NAMALWA (cell line): ENCODE data around the gene KIF7.

ENCODE experiments used
- DNase-seq: peaks from one replicate; pipeline ENCODE4 v3.0.0-alpha.2; 2015; ENCODE audit warnings: low spot score

The KIF7 gene

DNA sequence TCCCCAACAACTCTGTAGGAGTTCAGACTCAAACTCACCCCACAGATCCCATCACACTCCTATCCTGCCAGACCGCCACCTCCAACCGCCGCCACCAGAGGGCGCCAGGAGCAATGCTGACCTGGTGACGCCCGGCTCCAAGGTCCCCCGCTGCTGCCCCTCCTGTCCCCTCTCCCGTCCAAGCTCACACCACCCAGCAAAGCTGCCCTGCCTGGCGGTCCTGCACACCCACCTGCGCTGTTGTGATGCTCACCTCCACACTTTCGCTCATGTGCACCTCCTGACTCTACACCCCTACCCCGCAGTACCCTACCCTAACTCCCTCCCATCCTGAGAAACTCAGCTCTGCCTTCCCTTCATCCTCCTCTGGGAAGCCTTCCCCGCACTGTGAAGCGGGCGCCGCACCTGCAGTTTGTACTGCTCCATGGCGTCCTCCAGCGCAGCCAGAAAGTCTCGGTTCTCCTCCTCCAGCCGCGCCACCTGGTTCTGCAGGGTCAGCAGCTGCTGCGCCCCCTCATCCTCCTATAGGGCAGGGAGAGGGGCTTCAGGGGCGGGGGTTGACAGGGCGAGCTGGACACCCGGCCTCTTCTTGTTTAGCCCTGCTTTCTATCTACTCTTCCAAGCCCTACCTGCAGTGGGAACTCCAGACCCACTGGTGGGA is 7.9 kb downstream of the KIF7 start:
- peak; percentile 73 for DNase-seq

DNA sequence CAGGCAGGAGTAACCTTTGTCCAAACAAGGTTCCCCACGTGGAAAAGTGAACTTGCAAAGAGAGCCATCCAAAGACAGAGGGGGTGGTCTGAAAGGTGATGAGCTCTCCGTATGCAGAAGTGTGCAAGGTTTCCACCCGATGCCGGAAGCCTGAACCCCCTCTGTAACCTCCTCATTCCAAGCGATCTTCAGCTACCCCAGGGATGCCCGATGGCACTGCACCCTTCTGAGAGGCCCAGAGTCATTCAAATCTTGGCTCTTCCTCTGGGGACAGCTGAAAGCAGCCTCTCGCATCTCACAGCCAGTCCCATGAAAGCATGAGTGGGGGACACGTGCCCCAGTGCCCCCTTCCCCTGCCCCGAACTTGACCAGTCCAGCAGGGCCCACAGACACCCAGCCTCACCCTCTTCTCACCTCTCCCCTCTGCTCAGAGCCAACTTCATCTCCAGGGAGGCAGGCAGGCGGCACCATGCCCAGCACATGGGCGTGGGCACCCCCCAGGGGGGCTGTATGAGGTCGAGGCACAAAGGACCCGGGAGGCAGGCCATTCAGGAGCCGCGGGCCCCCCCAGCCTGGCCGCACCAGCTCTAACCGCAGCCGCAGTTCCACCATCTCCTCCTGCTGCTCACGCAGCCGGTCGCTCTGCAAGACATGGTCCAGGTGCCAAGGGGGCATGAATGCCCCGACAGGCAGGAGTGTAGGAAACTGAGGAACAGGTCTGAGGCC is 8.7 kb downstream of the KIF7 start:
- DNase-seq, result no peak

DNA sequence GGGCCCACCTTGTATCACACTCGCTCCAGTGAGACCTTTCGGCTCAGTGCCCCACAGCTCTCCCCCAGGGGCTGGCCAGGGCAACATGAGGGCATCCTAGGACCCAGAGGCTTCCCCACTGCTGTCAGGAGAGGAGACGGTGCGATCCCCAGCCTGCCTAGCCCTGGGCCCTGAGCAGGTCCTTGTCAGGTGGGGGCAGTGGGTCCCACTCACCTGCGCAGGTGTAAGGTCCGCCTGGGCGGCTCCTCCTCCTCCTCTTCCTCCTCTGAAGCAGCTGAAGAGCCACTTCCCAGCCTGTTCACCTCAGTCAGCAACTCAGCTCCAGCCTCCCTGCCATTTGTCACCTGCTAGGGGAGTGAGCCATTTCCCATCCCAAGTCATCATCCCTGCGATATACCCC is 9.6 kb downstream of the KIF7 start:
- DNase-seq, result no peak

DNA sequence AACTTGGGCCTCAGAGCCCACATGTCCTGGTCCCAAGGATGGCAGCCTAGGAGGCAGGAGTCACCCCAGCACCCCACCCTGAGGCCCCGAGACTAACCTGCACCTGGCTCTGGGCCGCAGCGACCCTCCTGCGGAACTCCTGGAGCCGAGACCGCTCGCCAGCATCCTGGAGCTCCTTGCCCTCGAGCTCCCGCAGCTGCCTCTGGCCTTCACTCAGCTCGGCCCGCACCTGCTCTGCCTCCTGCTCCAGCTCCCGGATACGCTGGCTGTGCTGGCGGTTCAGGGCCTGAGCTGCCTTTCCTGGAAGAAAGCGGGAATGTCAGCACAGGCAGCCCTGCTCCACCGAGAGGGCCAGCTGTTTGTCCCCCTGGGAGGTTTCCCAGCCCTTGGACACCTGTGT is 13.2 kb downstream of the KIF7 start:
- no peak for DNase-seq

DNA sequence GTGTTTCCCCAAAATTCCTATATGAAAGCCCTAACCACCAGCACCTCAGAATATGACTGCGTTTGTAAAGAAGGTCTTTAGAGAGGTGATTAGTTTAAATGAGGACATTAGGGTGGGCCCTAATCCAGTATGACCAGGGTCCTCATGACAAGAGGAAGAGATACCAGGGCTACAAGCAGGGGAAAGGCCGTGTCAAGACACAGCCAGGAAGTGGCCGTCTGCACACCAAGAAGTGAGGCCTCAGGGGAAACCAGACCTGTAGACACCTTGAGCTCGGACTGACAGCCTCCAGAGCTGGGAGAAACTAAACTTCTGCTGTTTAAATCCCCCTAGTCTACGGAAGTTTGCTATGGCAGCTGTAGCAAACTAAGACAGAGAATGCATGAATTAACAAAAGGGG is 14.2 kb downstream of the KIF7 start:
- no peak for DNase-seq

DNA sequence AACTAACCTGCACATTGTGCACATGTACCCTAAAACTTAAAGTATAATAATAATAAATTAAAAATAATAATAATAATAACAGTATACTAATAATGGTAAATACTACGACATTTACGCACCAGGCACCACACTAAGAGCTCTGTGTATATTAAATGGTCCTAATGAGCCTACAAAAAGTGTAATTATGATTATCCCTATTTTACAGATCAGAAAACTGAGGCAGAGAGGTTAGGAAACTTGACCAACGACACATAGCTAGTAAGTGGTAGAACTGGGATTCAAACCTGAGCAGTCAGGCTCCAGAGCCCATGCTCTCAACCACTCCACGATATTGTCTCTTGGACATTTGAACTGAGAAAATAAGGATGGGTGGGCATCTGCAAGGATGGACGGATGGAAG is 15.0 kb downstream of the KIF7 start:
- DNase-seq, result no peak

DNA sequence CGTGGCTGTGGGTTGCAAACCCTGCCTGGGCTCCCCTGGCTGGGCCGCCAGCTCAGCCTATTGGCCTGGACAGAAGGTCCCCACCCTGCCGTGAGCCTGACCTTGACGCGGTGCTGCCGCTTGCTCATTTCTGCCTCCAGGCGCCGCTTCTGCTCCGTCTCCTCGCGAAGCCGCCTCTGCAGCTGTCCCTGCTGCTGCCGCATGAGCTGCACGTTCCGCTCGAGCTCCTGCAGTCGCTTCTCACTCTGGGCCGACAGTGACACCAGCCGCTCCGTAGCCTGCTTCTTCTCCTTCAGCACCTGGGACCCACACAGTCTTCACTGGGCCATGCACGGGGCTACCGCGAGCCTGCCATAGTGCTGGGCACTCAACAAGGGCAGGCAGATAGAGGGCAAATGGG is 21.7 kb downstream of the KIF7 start:
- no peak for DNase-seq

DNA sequence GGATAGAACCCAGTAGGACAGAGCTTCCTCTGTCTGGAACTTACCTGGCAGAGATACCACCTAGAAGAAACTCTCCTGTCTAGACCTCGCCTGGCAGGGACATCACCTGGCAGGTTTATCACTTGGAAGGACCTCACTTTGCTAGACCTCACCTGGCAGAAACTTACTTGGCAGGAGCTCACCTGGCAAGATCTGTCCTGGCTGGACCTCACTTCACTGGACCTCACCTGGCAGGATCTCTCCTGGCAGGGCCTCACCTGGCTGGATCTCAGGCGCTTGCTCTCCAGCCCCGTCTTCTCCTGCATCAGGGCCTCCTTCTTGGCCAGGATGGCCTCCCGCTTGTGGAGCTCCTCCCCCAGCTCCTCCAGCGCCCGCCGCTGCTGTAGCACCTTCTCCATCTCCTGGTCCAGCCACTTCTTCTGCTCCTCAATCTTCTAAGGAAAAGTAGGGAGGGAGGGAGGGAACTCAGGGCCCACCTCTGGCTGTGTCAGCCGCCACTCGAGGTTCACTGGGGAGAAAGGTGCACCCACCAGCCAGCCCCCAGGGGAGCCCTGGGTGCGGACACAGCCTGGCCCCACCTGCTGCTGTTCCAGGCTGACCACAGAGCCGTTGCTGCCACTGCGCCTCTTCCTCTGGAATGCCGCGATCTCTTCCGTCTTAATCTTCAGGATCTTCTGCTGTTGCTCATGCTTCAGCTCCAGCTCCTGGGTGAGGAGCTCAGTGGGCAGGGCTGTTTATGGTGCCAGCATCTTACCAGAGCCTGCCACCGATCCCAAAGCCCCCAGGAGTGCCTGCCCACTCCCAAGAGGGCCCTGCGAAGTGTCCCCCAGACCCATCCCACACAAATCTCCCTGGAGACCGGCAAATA is 22.5 kb downstream of the KIF7 start:
- no peak for DNase-seq

DNA sequence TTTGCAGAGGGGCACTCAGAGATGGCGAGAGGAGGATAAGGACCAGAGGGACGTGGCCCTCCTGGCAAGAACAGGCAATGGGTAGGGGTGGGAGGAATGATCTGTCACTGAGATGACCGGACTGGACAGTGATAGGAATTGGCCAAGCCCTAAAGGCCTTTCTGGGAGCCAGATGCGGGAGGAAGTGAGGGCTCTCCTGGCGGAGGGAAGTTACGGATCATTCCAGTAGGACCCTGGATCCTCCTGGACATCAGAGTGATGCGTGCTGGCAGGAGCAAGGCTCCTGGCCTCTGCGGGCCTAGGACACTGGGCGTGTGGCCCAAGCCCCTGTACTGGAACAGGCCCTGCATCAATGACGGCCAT is 23.4 kb downstream of the KIF7 start:
- DNase-seq, result no peak

DNA sequence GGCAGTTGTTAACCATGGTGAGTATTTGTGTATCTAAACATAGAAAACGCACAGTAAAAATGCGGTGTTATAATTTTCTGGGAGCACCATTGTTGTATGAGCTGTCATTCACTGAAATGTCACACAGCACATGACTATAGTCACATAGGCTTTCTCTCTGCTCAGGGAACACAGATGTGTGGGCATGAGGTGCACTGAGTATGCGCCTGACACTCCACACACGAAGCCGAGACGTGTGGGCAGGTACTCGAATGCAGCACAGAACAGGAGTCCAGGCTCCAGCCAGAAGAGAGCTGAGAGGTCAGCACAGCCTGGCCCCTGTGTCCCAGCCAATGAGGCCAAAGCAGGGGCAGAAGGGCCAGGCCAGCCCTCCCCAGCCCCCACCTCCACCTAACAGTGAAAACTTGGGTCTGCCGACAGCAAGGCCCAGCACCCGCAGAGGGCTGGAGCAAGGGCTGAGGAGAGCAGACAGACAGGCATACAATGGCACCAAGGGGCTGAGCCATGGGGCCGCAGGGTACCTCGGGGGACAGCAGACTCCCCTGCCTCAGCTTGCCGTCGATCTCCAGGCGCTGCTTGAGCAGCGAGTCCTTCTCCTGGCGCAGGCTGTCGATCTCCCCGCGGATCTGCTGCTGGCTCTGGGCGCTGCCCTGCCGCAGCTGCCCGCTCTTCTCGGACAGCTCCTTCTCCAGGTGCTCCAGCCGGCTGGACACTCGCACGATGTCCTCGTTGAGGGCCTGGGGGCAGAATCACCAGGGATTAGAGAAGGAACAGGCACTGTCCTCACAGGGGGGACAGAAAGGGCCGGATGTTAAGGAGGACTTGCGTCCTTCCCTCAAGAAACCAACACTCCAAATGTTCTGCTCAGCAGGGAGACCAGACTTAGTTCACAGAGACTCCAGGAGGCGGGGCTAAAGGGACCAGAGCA is 24.0 kb downstream of the KIF7 start:
- no peak for DNase-seq

DNA sequence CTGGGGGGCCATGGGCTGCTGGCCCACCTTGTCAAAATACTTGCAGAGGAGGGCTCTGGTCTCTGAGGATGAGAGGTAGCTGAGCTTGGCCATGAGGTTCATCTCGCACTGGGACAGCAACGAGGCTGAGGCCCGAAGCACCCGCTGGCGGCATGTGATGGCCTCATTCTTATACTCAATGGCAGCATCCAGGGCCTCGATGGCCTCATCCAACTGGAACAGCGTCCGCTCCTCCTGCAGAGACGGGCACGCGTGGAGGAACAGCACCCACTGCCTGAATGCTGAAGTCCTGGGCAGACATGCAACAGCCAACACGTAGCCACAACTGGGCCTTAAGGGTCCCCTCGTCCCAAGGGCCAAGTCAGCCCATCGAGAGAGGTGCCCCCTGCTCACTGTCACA is 25.0 kb downstream of the KIF7 start:
- DNase-seq, result no peak

DNA sequence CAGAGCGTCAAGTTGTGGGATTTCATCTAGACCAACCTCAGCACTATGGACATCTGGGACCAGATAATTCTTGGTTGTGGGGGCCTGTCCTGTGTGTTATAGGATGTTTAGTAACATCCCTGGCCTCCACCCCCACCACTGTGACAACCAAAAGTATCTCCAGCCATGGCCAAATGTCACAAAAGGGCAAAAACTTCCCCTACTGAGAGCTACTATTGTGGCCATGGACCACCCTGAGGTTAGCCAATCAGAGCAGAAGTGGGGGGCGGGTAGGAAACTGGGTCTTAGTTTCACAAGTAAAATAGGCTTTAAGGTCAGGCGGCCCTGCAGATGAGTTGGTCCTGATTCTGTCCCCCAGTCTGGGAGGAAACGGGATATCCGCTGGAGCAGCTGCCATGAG is 25.4 kb downstream of the KIF7 start:
- no peak for DNase-seq

DNA sequence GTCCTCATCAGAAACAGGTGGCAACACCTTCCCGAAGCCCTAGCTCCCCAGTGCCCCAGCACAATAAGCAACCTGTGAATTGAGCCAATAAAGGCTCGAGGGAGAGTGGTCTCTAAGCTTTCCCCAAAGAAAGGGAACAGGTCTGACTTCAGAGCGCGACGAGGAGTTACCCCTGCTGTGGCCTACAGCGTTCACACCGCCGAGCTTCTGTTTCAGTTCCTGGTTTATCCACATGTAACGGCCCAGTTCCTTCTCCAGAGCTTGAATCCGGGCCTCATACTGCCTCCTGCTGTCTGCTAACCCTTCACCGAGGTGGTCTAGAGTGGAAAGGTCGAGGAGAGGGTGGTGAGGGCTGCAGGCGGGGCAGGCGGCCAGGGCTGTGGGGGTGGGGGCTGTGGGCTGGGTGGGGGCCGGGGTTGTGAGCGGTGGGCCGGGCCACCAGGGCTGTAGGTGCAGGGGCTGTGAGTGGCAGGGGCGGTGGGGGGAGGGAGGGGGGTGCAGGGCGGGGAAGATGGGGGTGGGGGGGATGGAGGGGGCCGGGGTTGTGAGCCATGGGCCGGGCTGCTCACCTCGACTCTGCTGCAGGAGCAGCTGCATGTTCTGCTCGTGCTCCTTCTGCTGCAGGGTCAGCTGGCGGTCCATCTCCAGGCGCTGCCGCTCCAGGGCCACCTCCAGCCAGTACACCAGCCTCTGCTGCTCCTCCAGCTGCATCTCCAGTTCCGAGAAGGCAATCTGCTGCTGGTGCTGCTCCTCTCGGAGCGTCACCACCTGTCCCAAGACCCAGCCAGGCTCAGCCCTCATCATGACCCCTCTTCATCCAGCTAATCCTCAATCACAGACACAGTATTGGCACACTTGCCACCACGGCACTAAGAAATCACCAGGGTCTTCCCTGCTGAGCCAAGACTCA is 26.2 kb downstream of the KIF7 start:
- no peak for DNase-seq

DNA sequence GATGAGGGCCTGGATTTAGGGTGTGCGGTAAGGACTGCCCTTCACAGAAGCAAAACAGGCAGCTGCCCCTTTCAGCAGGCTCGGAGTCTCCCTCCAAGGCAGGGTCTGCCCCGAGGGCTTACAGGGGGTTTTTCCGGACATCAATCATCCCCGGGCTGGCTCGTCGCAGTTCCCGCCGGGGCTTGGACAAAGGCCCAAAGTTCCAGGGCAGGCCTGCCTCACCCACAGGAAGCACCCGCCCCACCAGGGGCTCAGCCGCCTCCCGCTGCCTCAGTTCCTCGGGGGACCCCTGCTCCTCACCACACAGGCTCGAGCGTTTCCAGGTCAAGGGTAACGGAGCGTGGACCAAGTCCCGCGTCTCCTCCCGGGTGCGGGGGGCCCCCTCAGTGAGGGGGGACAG is 27.0 kb downstream of the KIF7 start:
- no peak for DNase-seq

DNA sequence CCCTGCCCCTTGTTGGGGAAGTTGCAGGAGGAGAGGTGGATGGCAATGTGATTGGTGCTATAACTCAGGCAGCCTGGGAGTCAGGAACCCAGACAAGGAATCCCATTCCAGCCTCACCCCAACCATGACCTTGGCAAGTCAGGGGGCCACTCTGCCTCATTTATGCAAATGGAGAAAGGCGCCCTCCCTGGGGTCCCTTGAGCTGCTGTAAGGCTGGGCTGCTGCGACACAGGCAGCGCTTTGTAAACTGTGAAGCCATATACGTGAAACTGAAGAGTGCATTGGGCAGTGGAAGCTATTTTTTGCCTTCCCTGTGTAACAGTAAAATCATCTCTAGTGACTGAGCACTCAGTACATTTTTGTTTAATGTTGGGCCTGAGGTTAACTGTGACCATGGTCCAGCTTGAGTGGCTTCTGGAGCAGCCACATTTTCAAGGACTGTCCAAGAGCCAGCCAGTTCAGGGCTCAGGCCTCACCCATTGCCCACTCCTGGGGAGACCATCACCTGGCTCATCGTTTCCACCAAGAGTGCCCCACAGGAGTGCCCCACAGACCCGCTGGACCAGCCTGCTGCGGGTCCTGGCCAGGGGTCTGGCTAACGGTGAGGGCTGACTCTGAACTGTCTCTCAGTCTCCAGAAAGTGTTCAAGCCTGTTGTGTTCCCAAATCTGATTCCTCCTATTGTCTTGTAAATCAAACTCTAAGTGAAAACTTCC is 27.9 kb downstream of the KIF7 start:
- DNase-seq, result no peak

DNA sequence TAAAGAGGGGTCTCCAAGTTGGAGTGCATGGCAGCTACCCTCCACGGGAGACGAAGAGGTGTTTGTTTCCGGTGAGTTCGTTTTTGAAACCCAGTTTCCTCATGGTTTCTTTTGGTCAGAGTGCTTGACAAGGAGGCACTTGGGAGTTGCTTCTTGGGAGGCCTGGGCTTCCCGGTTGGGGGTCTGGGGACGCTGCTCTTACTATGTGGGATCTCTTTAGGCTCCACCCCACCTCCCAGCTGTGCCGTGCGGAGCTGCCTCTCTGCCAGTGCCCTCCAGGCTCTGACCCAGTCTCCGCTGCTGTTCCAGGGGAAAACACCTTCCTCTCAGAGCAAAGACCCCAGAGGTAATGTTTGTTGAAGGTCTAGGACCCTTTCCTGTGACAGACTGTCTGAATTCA is 29.6 kb downstream of the KIF7 start:
- DNase-seq, result no peak

DNA sequence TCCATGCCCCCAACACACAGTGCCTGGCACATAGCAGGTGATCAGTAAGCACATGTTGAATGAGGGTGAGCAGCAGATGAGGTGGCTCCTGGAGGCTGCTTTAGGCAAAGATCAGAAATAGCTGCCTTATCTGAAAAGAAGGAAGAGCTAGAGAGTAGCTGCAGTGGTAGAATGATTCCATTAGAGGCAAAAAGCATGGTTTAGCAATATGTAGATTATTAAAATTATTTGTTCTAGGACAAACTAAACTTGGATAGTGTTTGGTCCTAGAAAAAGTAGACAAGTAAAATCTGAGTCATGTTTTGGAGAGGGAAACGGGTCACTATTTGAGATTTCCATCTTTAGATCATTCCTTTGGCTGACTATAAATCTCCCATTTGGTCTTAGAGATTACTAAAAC is 32.1 kb downstream of the KIF7 start:
- DNase-seq, result no peak

DNA sequence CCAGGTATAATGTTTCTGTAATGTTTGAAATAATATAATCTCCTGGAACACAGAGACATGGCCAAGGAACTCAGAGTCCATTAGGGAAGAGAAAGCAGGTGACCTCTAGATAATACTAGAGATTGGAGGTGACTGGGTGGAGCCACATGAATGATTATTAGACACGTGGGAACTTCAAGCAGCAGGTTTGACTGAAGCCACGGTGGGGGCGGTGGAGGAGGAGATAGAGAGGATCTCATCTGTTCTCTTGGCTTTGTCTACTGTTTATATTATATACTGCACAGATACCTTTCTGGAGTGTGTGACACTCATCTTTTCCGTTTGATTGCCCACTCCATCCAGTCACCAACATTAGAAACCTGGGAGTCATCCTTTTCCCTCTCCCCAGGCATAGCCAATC is 33.7 kb downstream of the KIF7 start:
- DNase-seq, result no peak

DNA sequence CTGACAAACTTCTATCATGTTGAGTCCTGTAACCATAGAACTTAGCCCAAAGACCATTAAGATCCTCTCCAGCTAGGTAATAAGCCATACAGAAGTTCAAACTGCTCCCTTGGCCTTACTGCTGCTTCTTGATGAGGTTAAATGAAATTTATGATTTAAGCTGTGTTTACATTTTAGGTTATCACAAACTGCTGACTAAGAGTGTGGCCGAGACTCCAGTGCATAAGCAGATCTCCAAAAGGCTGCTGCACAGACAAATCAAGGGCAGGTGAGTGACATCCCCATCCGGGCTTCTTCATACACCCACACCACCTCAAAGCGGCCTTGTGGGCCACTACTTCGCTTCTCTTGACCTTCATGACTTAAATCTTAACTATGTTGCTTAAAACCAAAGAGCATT is 39.0 kb downstream of the KIF7 start:
- DNase-seq, result no peak

DNA sequence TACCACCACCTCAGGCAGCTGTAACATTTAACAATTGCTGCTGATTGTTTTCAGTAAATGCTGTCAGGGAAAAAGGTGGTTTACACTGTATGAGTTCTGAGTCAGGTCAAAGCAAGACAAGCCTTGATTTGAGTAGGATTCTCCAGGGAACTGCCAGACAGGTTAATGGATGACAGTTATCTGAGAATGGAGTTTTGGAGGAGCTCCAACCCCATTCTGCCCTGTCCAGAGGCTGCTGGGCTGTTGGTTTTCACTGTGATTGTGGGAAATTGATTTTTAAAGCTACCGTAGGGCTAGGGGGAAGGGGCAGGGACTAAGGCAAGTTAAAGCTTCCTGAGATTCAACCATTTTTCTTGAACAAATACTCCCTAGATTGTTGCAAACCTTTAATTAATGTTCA is 40.1 kb downstream of the KIF7 start:
- DNase-seq, result no peak
